IMR-90 (cell line): ENCODE data around the gene TMPRSS7.
"Not testable (repeated sequence)": the region's sequence is repeated elsewhere in the genome, so short reads cannot be mapped to it uniquely, and the experiment has no call there.

Experiments
- MAZ ChIP-seq: IDR thresholded peaks from 2 replicates; pipeline ENCODE4 v1.6.1; 2012; ENCODE audit warnings: low read depth, mild to moderate bottlenecking, low read length, improper control_type of control experiment, moderate library complexity, borderline replicate concordance
- SMC3 ChIP-seq: fragments of 150-350 bp; IDR thresholded peaks from 2 replicates; pipeline ENCODE4 v1.6.1; 2016; ENCODE audit warnings: low read depth, mild to moderate bottlenecking, antibody characterized with exemption, low read length, moderate library complexity
- TF ChIP-seq, protein P1 (sequence below): conservative IDR thresholded peaks from 2 replicates; pipeline ENCODE4 v1.5.1; 2012; ENCODE audit warnings: mild to moderate bottlenecking, low read depth, low read length, improper control_type of control experiment

DNA sequence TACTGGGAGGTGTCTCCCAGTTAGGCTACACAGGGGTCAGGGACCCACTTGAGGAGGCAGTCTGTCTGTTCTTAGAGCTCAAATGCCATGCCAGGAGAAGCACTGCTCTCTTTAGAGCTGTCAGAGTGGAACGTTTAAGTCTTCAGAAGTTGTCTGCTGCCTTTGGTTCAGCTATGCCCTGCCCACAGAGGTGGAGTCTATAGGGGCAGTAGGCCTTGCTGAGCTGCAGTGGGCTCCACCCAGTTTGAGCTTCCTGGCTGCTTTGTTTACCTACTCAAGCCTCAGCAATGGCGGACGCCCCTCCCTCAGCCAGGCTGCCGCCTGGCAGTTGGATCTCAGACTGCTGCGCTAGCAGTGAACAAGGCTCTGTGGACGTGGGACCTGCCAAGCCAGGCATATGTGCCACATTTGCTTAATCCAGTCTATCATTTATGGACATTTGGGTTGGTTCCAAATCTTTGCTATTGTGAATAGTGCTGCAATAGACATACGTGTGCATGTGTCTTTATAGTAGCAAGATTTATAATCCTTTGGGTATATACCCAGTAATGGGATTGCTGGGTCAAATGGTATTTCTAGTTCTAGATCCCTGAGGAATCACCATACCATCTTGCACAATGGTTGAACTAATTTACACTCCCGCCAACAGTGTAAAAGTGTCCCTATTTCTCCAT lies 38.0 kb downstream of the TMPRSS7 start:
- TF ChIP-seq, protein P1, sequence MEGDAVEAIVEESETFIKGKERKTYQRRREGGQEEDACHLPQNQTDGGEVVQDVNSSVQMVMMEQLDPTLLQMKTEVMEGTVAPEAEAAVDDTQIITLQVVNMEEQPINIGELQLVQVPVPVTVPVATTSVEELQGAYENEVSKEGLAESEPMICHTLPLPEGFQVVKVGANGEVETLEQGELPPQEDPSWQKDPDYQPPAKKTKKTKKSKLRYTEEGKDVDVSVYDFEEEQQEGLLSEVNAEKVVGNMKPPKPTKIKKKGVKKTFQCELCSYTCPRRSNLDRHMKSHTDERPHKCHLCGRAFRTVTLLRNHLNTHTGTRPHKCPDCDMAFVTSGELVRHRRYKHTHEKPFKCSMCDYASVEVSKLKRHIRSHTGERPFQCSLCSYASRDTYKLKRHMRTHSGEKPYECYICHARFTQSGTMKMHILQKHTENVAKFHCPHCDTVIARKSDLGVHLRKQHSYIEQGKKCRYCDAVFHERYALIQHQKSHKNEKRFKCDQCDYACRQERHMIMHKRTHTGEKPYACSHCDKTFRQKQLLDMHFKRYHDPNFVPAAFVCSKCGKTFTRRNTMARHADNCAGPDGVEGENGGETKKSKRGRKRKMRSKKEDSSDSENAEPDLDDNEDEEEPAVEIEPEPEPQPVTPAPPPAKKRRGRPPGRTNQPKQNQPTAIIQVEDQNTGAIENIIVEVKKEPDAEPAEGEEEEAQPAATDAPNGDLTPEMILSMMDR: not testable (repeated sequence)
- TF ChIP-seq SMC3, MAZ: not testable (repeated sequence)
